ENCODE measurements around the gene MLH1. TPM values are rescaled to one million over a fixed set of nuclear protein-coding genes. Genes with fewer than 3 reads are reported as not detected.

The MLH1 gene
- total and polyA plus RNA-seq, 2 of the 8 experiments (the other 6 are each of a cell fraction or from before 2014, with no cell fraction given) = 36.4 to 47.3 TPM

DNA sequence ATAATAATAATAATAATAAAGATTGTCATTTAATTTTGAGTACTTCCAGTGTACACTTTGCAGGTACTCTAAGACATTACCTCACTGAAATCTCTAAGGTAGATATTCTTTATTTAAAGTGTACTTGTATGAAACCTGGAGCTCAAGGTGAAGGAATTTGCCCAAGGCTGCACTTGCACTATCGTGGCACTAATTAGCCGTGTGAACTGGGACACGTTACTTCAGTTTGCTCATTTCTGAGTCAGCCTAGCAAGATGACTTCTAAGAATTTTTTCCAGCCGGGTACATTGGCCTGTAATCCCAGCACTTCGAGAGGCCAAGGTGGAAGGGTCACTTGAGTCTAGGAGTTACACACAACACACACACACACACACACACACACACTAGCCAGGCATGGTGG is 33.5 kb downstream of the MLH1 start:
- POLR2A ChIA-PET (ENCODE audit: partially characterized antibody) = no interaction called here

More for the DNA sequence above, 33.5 kb downstream of the MLH1 start:
- DNase-seq (ENCODE audit: low read depth in 1 of 2, low spot score in 2 of 2) (no peak), FAIRE-seq (no peak)
- Histone ChIP-seq H2BK15ac (ENCODE audit: low read length) (no peak overlapping the region), H4K8ac (ENCODE audit: extremely low read depth, insufficient read depth, low read length) (no peak overlapping the region), H3K9me3 (ENCODE audit: insufficient read depth in 2 of 2, low read depth in 1 of 2, low read length in 1 of 2) (no peaks in the 10 kb centered on the region), H2AK5ac (ENCODE audit: low read depth, low read length) (no peak overlapping the region), H4K91ac (replicated peaks; ENCODE audit: insufficient read length, low read length) (no peak overlapping the region), H3K4me1 (replicated peaks in 1 of 4; ENCODE audit: control insufficient read depth in 3 of 4, insufficient read depth in 4 of 4, low read length in 3 of 4) (no peaks in the 10 kb centered on the region), H3K23me2 (ENCODE audit: low read depth, low read length) (no peaks in the 10 kb centered on the region), H3K79me1 (ENCODE audit: low read depth, low read length) (0 out of 2 replicates have a peak, but pooled peaks cover 2% of the 10 kb centered on the region), H4K5ac (ENCODE audit: insufficient read length, low read depth, low read length) (no peak overlapping the region), H3K36me3 (ENCODE audit: control insufficient read depth in 2 of 4, insufficient read depth in 4 of 4, low read length in 3 of 4) (peaks cover 22 to 83% (median 50%) of the 10 kb centered on the region in 4 experiments; a peak in 7 of 8 replicates), H2BK12ac (ENCODE audit: low read depth, low read length) (no peak overlapping the region), H4K20me1 (replicated peaks in 1 of 2; ENCODE audit: control insufficient read depth in 1 of 2, insufficient read depth in 2 of 2, low read length in 2 of 2) (no peaks in the 10 kb centered on the region), H2AFZ (ENCODE audit: low read length) (no peak overlapping the region), H3K56ac (replicated peaks; ENCODE audit: insufficient read length, low read depth, low read length) (no peak overlapping the region), H3K79me2 (ENCODE audit: control insufficient read depth in 1 of 2, insufficient read depth in 2 of 2, low read length in 2 of 2) (no peaks in the 10 kb centered on the region), H3K27ac (ENCODE audit: low read depth, low read length) (no peak overlapping the region), H3K23ac (ENCODE audit: insufficient read length) (no peak overlapping the region), H3K14ac (ENCODE audit: insufficient read length) (no peak overlapping the region), H3K9ac (replicated peaks in 1 of 4; ENCODE audit: extremely low read depth in 1 of 4, low read depth in 3 of 4, low read length in 3 of 4) (no peak overlapping the region), H2BK120ac (replicated peaks; ENCODE audit: low read depth, low read length) (no peak overlapping the region), H3K18ac (ENCODE audit: extremely low read depth, low read length) (no peak overlapping the region), H2BK20ac (ENCODE audit: low read length) (no peak overlapping the region), H3K4ac (replicated peaks; ENCODE audit: insufficient read length, low read depth, low read length) (no peak overlapping the region), H3K4me2 (ENCODE audit: insufficient read depth in 1 of 2, low read depth in 2 of 2, low read length in 2 of 2) (no peak overlapping the region), H2BK5ac (ENCODE audit: low read depth, low read length) (no peak overlapping the region), H3K4me3 (ENCODE audit: extremely low read depth in 1 of 4, insufficient read depth in 2 of 4, low read depth in 3 of 4, low read length in 4 of 4) (no peak overlapping the region), H3K27me3 (replicated peaks in 1 of 4; ENCODE audit: control insufficient read depth in 3 of 4, extremely low read depth in 1 of 4, insufficient read depth in 3 of 4, low read length in 3 of 4) (no peaks in the 10 kb centered on the region)
- CTCF ChIA-PET (ENCODE audit: partially characterized antibody) = interaction anchor here (0.6 to 1.5 kb wide), 2 partner anchors 8 to 314 kb away, joined by 4 to 5 read pairs; no protein-coding TSS in a partner anchor
- TF ChIP-seq HDAC6 (IDR thresholded peaks at IDR 0.05; ENCODE audit: low read depth, low read length) = no peak
- TF ChIP-seq CHD2 (IDR thresholded peaks at IDR 0.05; ENCODE audit: low read length) = no peak
- no peak for TF ChIP-seq FOSL1 (IDR thresholded peaks at IDR 0.05; ENCODE audit: insufficient read depth, low read depth, low read length)
- no peak for TF ChIP-seq TAF1 (IDR thresholded peaks at IDR 0.05; ENCODE audit: low read depth, low read length)
- TF ChIP-seq TAF7 (optimal IDR thresholded peaks at IDR 0.05; ENCODE audit: borderline replicate concordance, low read depth, low read length) = no peak
- TF ChIP-seq EZH2 (IDR thresholded peaks at IDR 0.05; ENCODE audit: low read depth, low read length, severe bottlenecking) = no peak
- no peak for TF ChIP-seq RNF2 (IDR thresholded peaks at IDR 0.05; ENCODE audit: borderline replicate concordance, low read depth, low read length, missing control alignments, poor library complexity, severe bottlenecking)
- WGBS, 2 experiments (ENCODE audit: extremely low coverage in 1 of 2, insufficient coverage in 1 of 2, insufficient read length in 1 of 2, insufficient replicate concordance in 2 of 2, low coverage in 1 of 2, low lambda C conversion rate in 2 of 2, missing lambda C conversion rate in 1 of 2) = 93% methylated on average over 5 of the region's 5 CpGs; no CpG with 5 or more reads in 1 of the 2 experiments

All from H1 (cell line).